LHCN-M2 (cell line): ENCODE results near the gene MAMDC4. TPM values are rescaled to one million over a fixed set of nuclear protein-coding genes. Genes with fewer than 3 reads are reported as not detected.
"Not testable (repeated sequence)": the region's sequence is repeated elsewhere in the genome, so short reads cannot be mapped to it uniquely, and the experiment has no call there.

Experiments used
- DNase-seq: peaks from one replicate; pipeline ENCODE4 v3.0.0-alpha.2; 2012; ENCODE audit warnings: low read depth
- polyA plus RNA-seq: library from polyadenylated mRNA; unstranded; fragments of >200 nt; gene quantifications from one replicate; pipeline ENCODE4 v1.2.1, GENCODE V29; 2012; ENCODE audit warnings: missing spikeins
- total RNA-seq: library from RNA; depleted of rRNA; stranded (reverse); fragments of >200 nt; gene quantifications from 2 replicates; pipeline ENCODE4 v1.2.3, GENCODE V29; 2014; rRNA removed

Gene MAMDC4
- total RNA-seq: 3.8 and 7.2 TPM in 2 replicates
- polyA plus RNA-seq: 1.0 TPM

- DNase-seq: no peak
Observed at GRCh38 chr9:136851941-136852663, at the start of gene MAMDC4. Gene MAMDC4, plus strand, starts transcription at chr9:136852346. Its CDS starts 71 bp downstream, at chr9:136852417.

GRCh38 chr9:136803009-136803550 is 49.1 kb upstream of the MAMDC4 start:
- not testable (repeated sequence) for DNase-seq

- DNase-seq: no peak
Observed at GRCh38 chr9:136803551-136804508, 48.3 kb upstream of the MAMDC4 start.

GRCh38 chr9:136804509-136805206 is 47.5 kb upstream of the MAMDC4 start:
- DNase-seq: no peak

GRCh38 chr9:136805207-136805740 is 46.9 kb upstream of the MAMDC4 start:
- DNase-seq: no peak

GRCh38 chr9:136806067-136806466 is 46.1 kb upstream of the MAMDC4 start:
- no peak for DNase-seq

- DNase-seq: no peak
Observed at GRCh38 chr9:136806631-136807201, 45.4 kb upstream of the MAMDC4 start.

- peak; percentile 65 for DNase-seq
Observed at GRCh38 chr9:136807281-136808074, 44.7 kb upstream of the MAMDC4 start, which contains the start of gene RABL6. Gene RABL6, plus strand, starts transcription at chr9:136807948. Its CDS starts 249 bp downstream, at chr9:136808197.

GRCh38 chr9:136808075-136808805 is 43.9 kb upstream of the MAMDC4 start:
- no peak for DNase-seq

GRCh38 chr9:136808806-136809158 is 43.4 kb upstream of the MAMDC4 start:
- no peak for DNase-seq

GRCh38 chr9:136814725-136815421 is 37.3 kb upstream of the MAMDC4 start:
- DNase-seq: no peak

GRCh38 chr9:136815422-136815782 is 36.7 kb upstream of the MAMDC4 start:
- no peak for DNase-seq

- no peak for DNase-seq
Observed at GRCh38 chr9:136820971-136821825, 30.9 kb upstream of the MAMDC4 start.

- no peak for DNase-seq
Observed at GRCh38 chr9:136821826-136822544, 30.2 kb upstream of the MAMDC4 start.

- no peak for DNase-seq
Observed at GRCh38 chr9:136823136-136824046, 28.8 kb upstream of the MAMDC4 start.
